Adrenal gland (tissue), 5 donors: ENCODE measurements around the gene THBS4.

ENCODE experiments used
- CTCF ChIP-seq, 6 experiments: fragments of 450-650 bp in 4 of 6; fragments of 200-600 bp in 2 of 6; sonication (generic) in 1 of 6; IDR thresholded peaks; 1 replicate in 5 of 6; 2 replicates in 1 of 6; pipeline versions ENCODE4 v1.5.1 to v1.8.0; 2016 to 2021; ENCODE audit warnings: antibody characterized with exemption in 6 of 6, mild to moderate bottlenecking in 2 of 6, moderate library complexity in 1 of 6
- POLR2A ChIP-seq, 2 donors: fragments of 450-650 bp; IDR thresholded peaks; one replicate each; pipeline ENCODE4 v1.6.1; 2017; ENCODE audit warnings: antibody characterized with exemption in 2 of 2, mild to moderate bottlenecking in 2 of 2, moderate library complexity in 1 of 2
- donor health status: DM: no; HTN: no; CAD: no.

GRCh38 chr5:80125962-80126480 is 90.9 kb downstream of the THBS4 start:
- TF ChIP-seq CTCF (IDR thresholded peaks at IDR 0.05) (peak in 4 of 6 experiments; percentile 19 to 34 (median 24)), POLR2A (IDR thresholded peaks at IDR 0.05) (no peak)
